HepG2 (cell line): ENCODE measurements around the gene CDC42BPG. TPM values are rescaled to one million over a fixed set of nuclear protein-coding genes. Genes with fewer than 3 reads are reported as not detected.

Experiments used
- FOSL2 ChIP-seq: sonication (generic); formaldehyde crosslinking; IDR thresholded peaks from 2 replicates; pipeline ENCODE4 v1.4.0; 2020; ENCODE audit warnings: missing genetic modification reagents
- HOXA7 ChIP-seq: sonication (generic); formaldehyde crosslinking; IDR thresholded peaks from 2 replicates; pipeline ENCODE4 v1.8.1; 2022; ENCODE audit warnings: mild to moderate bottlenecking, missing genetic modification reagents, moderate library complexity
- HOXA9 ChIP-seq: sonication (generic); formaldehyde crosslinking; IDR thresholded peaks from 2 replicates; pipeline ENCODE4 v1.8.1; 2022; ENCODE audit warnings: missing genetic modification reagents, mild to moderate bottlenecking, moderate library complexity, borderline replicate concordance
- IRF2 ChIP-seq: IDR thresholded peaks from 2 replicates; pipeline ENCODE4 v1.6.1; 2018; ENCODE audit warnings: missing genetic modification reagents, missing compliant biosample characterization
- NKX3-1 ChIP-seq: sonication (generic); formaldehyde crosslinking; IDR thresholded peaks from 2 replicates; pipeline ENCODE4 v1.5.0; 2020; ENCODE audit warnings: missing genetic modification reagents
- RAD21 ChIP-seq: fragments of 450-650 bp; formaldehyde crosslinking; IDR thresholded peaks from 2 replicates; pipeline ENCODE4 v1.5.0; 2020; ENCODE audit warnings: mild to moderate bottlenecking
- RARG ChIP-seq: sonication (generic); formaldehyde crosslinking; IDR thresholded peaks from 2 replicates; pipeline ENCODE4 v1.4.0; 2020; ENCODE audit warnings: low read depth, mild to moderate bottlenecking, missing genetic modification reagents
- REPIN1 ChIP-seq: sonication (generic); formaldehyde crosslinking; IDR thresholded peaks from 2 replicates; pipeline ENCODE4 v1.8.0; 2022; ENCODE audit warnings: missing genetic modification reagents, low read depth, mild to moderate bottlenecking, borderline replicate concordance
- XRCC5 ChIP-seq: fragments of 200-400 bp; formaldehyde crosslinking; optimal IDR thresholded peaks from 2 replicates; pipeline ENCODE3; 2017; ENCODE audit warnings: mild to moderate bottlenecking, low read length
- ZBTB42 ChIP-seq: sonication (generic); formaldehyde crosslinking; IDR thresholded peaks from 2 replicates; pipeline ENCODE4 v1.5.0; 2020; ENCODE audit warnings: mild to moderate bottlenecking, missing genetic modification reagents
- ZNF354B ChIP-seq: sonication (generic); formaldehyde crosslinking; IDR thresholded peaks from 2 replicates; pipeline ENCODE4 v1.8.0; 2022; ENCODE audit warnings: mild to moderate bottlenecking, missing genetic modification reagents
- ZNF430 ChIP-seq: sonication (generic); formaldehyde crosslinking; IDR thresholded peaks from 2 replicates; pipeline ENCODE4 v1.9.0; 2021; ENCODE audit warnings: mild to moderate bottlenecking, missing genetic modification reagents
- ZNF883 ChIP-seq: sonication (generic); formaldehyde crosslinking; IDR thresholded peaks from 2 replicates; pipeline ENCODE4 v1.5.1; 2020; ENCODE audit warnings: mild to moderate bottlenecking, missing genetic modification reagents; ENCODE audit errors: not compliant biosample characterization
- polyA plus RNA-seq, 8 experiments: library from polyadenylated mRNA; depleted of rRNA in 3 of 8; stranded (reverse) in 7 of 8; unstranded in 1 of 8; fragments of >200 nt; fragmentation: Illumina TruSeq in 4 of 8; extraction: Trizol in 4 of 8; gene quantifications; 2 replicates each; pipeline versions ENCODE4 v1.2.1 to v1.2.3, GENCODE V29; 2011 to 2016; ENCODE audit warnings: low read depth in 4 of 8, missing spikeins in 1 of 8, mixed read lengths in 1 of 8; ENCODE audit not compliant: insufficient read depth in 1 of 8
- total RNA-seq, 5 experiments: library from RNA; depleted of rRNA; stranded (reverse); fragments of >200 nt; fragmentation: Illumina TruSeq; extraction: Trizol; gene quantifications; 2 replicates each; pipeline ENCODE4 v1.2.3, GENCODE V29; 2016; ENCODE audit warnings: low read depth in 1 of 5
- TF ChIP-seq, protein P1 (sequence below): sonication (generic); formaldehyde crosslinking; IDR thresholded peaks from 2 replicates; pipeline ENCODE4 v1.4.0; 2020; ENCODE audit warnings: missing genetic modification reagents, borderline replicate concordance
- TF ChIP-seq, protein P2 (sequence below): sonication (generic); formaldehyde crosslinking; IDR thresholded peaks from 2 replicates; pipeline ENCODE4 v1.8.1; 2023; ENCODE audit warnings: mild to moderate bottlenecking, missing genetic modification reagents, borderline replicate concordance
- TF ChIP-seq, protein P3 (sequence below): sonication (generic); formaldehyde crosslinking; IDR thresholded peaks from 2 replicates; pipeline ENCODE4 v1.5.0; 2020; ENCODE audit warnings: missing genetic modification reagents
- TF ChIP-seq, protein P4 (sequence below): sonication (generic); formaldehyde crosslinking; IDR thresholded peaks from 2 replicates; pipeline ENCODE4 v1.4.0; 2020; ENCODE audit warnings: mild to moderate bottlenecking, missing genetic modification reagents

Gene CDC42BPG
- total and polyA plus RNA-seq, 2 of the 13 experiments (the other 11 are each of a cell fraction or from before 2014, with no cell fraction given), result 0.55 to 1.4 TPM

DNA sequence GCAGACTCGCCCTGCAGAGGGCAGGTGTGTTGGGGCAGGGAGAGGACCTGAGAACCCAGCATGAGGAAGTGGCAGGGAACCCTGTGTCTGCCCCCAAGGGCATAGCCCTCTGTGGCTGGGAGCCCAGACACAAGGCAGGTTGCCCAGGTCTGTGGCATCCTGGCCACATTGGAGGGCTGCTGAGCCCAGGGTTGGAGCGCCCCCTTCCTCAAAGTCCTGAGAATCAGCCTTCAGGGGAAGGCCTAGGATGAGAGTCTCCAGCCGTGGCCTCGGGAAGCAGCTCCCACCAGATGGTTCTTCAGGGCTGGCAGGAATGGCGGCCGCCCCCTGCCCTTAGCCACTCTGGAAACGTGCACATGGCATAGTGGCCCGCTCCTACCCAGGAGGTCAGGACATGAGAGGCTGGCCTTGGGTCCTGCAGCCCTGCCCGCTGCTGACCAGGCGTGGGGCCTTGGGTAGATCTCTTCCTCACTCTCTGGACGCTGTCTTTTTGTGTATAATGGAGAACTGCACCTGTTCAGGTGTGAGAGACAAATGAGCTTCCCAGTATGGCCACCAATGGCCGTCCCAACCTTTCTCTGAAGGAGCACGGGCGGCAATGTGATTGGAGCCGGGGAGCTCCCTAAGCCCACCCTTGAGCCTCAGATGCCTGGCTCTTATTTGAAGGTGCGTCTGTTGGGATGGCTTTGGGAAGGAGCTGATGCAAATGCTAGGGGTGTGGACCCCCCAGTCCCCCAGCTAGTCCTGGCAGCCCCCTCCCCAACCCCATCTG, 4.6 kb upstream of the CDC42BPG start (continued):
- TF ChIP-seq IRF2 (CRISPR knock-in tag), result peak; percentile 12; the same call in 1 of the 2 replicates
- TF ChIP-seq, protein P1, sequence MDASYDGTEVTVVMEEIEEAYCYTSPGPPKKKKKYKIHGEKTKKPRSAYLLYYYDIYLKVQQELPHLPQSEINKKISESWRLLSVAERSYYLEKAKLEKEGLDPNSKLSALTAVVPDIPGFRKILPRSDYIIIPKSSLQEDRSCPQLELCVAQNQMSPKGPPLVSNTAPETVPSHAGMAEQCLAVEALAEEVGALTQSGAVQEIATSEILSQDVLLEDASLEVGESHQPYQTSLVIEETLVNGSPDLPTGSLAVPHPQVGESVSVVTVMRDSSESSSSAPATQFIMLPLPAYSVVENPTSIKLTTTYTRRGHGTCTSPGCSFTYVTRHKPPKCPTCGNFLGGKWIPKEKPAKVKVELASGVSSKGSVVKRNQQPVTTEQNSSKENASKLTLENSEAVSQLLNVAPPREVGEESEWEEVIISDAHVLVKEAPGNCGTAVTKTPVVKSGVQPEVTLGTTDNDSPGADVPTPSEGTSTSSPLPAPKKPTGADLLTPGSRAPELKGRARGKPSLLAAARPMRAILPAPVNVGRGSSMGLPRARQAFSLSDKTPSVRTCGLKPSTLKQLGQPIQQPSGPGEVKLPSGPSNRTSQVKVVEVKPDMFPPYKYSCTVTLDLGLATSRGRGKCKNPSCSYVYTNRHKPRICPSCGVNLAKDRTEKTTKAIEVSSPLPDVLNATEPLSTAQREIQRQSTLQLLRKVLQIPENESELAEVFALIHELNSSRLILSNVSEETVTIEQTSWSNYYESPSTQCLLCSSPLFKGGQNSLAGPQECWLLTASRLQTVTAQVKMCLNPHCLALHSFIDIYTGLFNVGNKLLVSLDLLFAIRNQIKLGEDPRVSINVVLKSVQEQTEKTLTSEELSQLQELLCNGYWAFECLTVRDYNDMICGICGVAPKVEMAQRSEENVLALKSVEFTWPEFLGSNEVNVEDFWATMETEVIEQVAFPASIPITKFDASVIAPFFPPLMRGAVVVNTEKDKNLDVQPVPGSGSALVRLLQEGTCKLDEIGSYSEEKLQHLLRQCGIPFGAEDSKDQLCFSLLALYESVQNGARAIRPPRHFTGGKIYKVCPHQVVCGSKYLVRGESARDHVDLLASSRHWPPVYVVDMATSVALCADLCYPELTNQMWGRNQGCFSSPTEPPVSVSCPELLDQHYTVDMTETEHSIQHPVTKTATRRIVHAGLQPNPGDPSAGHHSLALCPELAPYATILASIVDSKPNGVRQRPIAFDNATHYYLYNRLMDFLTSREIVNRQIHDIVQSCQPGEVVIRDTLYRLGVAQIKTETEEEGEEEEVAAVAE (CRISPR knock-in tag), result no peak
- TF ChIP-seq, protein P2, sequence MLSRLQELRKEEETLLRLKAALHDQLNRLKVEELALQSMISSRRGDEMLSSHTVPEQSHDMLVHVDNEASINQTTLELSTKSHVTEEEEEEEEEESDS (CRISPR knock-in tag), result no peak
- TF ChIP-seq XRCC5, result peak; percentile 36
- TF ChIP-seq ZNF883 (CRISPR knock-in tag), result no peak
- no peak for TF ChIP-seq NKX3-1 (CRISPR knock-in tag)
- no peak for TF ChIP-seq HOXA7 (CRISPR knock-in tag)
- TF ChIP-seq ZNF354B (CRISPR knock-in tag), result no peak
- TF ChIP-seq RARG (CRISPR knock-in tag), result no peak
- TF ChIP-seq, protein P3, sequence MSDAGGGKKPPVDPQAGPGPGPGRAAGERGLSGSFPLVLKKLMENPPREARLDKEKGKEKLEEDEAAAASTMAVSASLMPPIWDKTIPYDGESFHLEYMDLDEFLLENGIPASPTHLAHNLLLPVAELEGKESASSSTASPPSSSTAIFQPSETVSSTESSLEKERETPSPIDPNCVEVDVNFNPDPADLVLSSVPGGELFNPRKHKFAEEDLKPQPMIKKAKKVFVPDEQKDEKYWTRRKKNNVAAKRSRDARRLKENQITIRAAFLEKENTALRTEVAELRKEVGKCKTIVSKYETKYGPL (CRISPR knock-in tag), result no peak
- TF ChIP-seq HOXA9 (CRISPR knock-in tag), result no peak
- TF ChIP-seq ZNF430 (CRISPR knock-in tag), result no peak
- TF ChIP-seq REPIN1 (CRISPR knock-in tag), result no peak
- TF ChIP-seq RAD21 (CRISPR knock-in tag), result 0 out of 2 replicates have a peak, but pooled peaks have one; percentile 50
- TF ChIP-seq, protein P4, sequence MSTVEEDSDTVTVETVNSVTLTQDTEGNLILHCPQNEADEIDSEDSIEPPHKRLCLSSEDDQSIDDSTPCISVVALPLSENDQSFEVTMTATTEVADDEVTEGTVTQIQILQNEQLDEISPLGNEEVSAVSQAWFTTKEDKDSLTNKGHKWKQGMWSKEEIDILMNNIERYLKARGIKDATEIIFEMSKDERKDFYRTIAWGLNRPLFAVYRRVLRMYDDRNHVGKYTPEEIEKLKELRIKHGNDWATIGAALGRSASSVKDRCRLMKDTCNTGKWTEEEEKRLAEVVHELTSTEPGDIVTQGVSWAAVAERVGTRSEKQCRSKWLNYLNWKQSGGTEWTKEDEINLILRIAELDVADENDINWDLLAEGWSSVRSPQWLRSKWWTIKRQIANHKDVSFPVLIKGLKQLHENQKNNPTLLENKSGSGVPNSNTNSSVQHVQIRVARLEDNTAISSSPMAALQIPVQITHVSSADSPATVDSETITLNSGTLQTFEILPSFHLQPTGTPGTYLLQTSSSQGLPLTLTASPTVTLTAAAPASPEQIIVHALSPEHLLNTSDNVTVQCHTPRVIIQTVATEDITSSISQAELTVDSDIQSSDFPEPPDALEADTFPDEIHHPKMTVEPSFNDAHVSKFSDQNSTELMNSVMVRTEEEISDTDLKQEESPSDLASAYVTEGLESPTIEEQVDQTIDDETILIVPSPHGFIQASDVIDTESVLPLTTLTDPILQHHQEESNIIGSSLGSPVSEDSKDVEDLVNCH, result no peak
- TF ChIP-seq FOSL2 (CRISPR knock-in tag), result peak; percentile 34; the same call in 1 of the 2 replicates
- TF ChIP-seq ZBTB42 (CRISPR knock-in tag), result no peak
